Large intestine (tissue), 12 donors: Measurements from ENCODE around the gene LILRA6. TPM values are rescaled to one million over a fixed set of nuclear protein-coding genes. Genes with fewer than 3 reads are reported as not detected.
"Not testable (repeated sequence)": the region's sequence is repeated elsewhere in the genome, so short reads cannot be mapped to it uniquely, and the experiment has no call there.

Experiments
- DNase-seq, 2 donors: peaks; one replicate each; pipeline versions ENCODE4 v3.0.0 to v3.0.0-alpha.2; 2013
- H3K27ac ChIP-seq: one replicate; pipeline ENCODE4 v1.5.1; 2013; ENCODE audit warnings: low read length
- H3K27me3 ChIP-seq: 2 replicates; pipeline ENCODE4 v1.6.1; 2013; ENCODE audit warnings: low read length; ENCODE audit not compliant: control insufficient read depth, insufficient read depth
- H3K36me3 ChIP-seq: 2 replicates; pipeline ENCODE4 v1.6.1; 2013; ENCODE audit warnings: low read length; ENCODE audit not compliant: control insufficient read depth, insufficient read depth
- H3K4me1 ChIP-seq: one replicate; pipeline ENCODE4 v1.6.1; 2013; ENCODE audit warnings: low read length; ENCODE audit not compliant: control insufficient read depth, insufficient read depth
- H3K4me3 ChIP-seq: one replicate; pipeline ENCODE4 v1.5.1; 2013; ENCODE audit warnings: low read length
- H3K9me3 ChIP-seq: one replicate; pipeline ENCODE4 v1.6.1; 2013; ENCODE audit warnings: mild to moderate bottlenecking, low read depth, low read length, moderate library complexity; ENCODE audit not compliant: control insufficient read depth
- WGBS: methylation state at CpG from one replicate; pipeline ENCODE4 v1.1.5; 2013; ENCODE audit warnings: low lambda C conversion rate; ENCODE audit not compliant: insufficient coverage; 5-methylcytosine and 5-hydroxymethylcytosine counted together
- long read RNA-seq, 11 donors: transcript quantifications; one replicate each; lab custom pipeline, GENCODE V29; 2026
- polyA plus RNA-seq: library from polyadenylated mRNA; unstranded; fragments of 120-200 nt; gene quantifications from one replicate; pipeline ENCODE4 v1.2.1, GENCODE V29; 2013

Gene LILRA6
- polyA plus RNA-seq = 0.73 TPM
- long read RNA-seq, donor 1 = 0 reads
- long read RNA-seq, donor 2 = 0 reads
- long read RNA-seq, donor 3 = 0 reads
- long read RNA-seq, donor 4 = 0 reads
- long read RNA-seq, donor 5 = 0 reads
- long read RNA-seq, donor 6 = 0 reads
- long read RNA-seq, donor 7 = 0 reads
- long read RNA-seq, donor 8 = 0 reads
- long read RNA-seq, donor 9 = 0 reads
- long read RNA-seq, donor 10 = 0 reads
- long read RNA-seq, donor 11 = 0 reads

DNA sequence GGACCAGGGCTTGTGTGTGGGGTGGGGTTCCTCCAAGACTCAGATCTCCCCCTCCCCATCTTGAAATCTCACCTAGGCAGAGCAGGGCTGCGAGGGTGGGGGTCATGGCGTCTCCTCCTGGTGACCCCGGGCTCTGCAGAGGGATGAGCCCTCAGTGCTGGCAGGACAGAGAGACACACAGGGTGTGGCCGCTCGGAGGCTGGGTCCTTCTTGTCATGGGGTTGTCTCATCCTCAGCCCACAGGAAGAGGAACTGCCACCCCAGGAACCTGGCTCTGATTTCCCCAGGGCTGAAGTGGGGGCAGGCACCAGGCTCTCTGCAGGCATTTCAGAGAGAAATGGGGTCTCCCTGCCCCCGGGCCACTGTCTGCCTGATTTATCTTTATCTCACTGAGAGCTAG lies at the start of gene LILRA6:
LILRA6 (minus strand) TSS at position 145 of the 400 bp plus-strand sequence.
- not testable (repeated sequence) for DNase-seq, H3K27me3 ChIP-seq, H3K27ac ChIP-seq, H3K36me3 ChIP-seq, H3K9me3 ChIP-seq, H3K4me1 ChIP-seq, H3K4me3 ChIP-seq
- whole genome bisulfite sequencing = no CpG with 5 or more reads among the region's 6 CpGs

DNA sequence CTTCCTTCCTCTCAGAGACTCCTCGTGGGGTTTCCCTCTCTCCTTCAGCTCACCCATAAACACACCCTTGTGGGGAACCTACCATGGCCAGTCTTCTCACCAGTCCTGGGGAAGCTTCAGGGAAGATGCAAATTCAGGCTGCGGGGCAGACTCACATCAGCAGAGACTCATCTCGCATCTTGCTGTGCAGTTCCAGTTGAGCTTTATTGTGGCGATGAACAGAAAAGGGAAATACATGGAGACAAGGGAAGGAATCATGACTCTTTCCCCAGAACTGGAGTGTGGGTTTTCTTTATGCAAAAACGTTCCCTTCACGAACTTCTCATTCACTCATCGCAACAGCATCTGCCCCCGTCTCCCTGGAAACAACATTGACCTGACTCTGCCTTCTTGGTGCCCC lies 46.6 kb upstream of the LILRA6 start:
- not testable (repeated sequence) for H3K4me1 ChIP-seq, H3K27me3 ChIP-seq, H3K36me3 ChIP-seq, H3K4me3 ChIP-seq, H3K27ac ChIP-seq, DNase-seq, H3K9me3 ChIP-seq
- WGBS = no CpG with 5 or more reads among the region's 8 CpGs

DNA sequence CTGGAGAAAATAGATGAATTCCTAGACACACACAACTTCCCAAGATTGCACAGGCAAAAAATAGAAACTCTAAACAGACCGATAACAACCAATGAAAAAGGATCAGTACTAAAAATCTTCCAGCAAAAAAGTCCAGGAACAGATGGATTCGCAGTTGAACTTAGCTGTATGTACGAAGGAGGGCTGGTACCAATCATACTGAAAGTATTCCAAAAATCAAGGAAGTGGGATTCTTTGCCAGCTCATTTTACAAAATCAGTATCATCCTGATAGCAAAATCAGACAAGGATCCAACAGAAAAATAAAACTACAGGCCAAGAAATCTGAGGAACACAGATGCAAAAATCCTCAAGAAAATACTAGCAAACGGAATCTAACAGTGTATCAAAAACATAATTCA lies 44.9 kb upstream of the LILRA6 start:
- WGBS = no CpG with 5 or more reads among the region's 4 CpGs
- Histone ChIP-seq H3K36me3 (no peaks in the 10 kb centered on the region), H3K27me3 (no peaks in the 10 kb centered on the region), H3K4me1 (no peaks in the 10 kb centered on the region), H3K9me3 (no peaks in the 10 kb centered on the region), H3K4me3 (no peak overlapping the region), H3K27ac (no peak overlapping the region)
- no peak for DNase-seq

DNA sequence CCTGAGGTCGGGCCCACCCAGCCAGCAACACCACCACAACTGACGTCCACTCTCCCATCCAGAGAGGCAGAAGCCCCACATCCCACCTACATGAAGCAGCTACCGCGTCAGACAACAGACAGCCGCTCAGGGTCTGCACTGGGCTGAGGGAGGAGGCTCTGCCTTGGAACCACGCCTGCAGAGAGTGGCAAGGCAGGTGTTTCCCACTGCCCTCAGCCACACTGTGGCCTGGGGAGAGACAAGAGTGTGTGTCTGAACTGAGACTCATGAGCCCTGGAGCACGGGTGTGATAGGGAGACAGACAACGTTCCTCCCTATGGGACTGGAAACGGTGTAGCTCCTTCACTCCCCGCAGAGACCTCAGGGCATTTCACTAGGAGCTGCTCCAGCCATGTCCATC lies 43.7 kb upstream of the LILRA6 start:
- H3K4me3 ChIP-seq, H3K36me3 ChIP-seq, H3K9me3 ChIP-seq, DNase-seq, H3K27ac ChIP-seq, H3K4me1 ChIP-seq, H3K27me3 ChIP-seq: not testable (repeated sequence)
- WGBS = no CpG with 5 or more reads among the region's 10 CpGs

DNA sequence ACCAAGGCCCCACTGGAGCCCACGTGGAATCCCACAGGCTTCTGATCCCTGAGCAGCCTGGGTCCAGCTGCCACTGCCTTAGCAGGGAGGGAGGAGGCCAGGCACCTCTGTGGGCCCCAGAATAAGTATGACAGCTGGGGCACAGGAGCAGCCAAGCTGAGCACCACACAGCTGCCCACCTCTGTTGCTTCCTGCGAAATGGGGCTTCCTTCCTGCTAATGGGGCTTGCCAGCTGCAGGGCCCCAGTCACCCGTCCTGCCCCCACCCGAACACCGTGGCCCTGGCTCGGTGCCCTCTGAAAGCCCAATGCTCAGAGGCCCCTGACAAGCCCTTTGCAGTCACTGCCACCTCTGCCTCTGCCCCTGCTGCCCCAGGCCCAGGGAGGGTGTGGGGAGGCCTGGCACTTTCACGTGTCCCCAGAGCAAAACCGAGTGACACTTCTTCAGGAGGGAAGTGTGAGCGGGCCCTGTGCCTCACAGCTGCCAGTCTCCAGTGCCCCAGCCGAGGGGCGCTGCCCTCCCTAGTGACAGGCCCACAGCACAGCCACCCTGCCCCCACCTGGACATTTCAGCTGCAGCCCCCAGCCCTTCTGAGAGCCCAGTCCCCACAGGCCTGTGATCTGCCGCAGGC lies 43.0 kb upstream of the LILRA6 start:
- not testable (repeated sequence) for DNase-seq, H3K4me1 ChIP-seq, H3K27me3 ChIP-seq, H3K9me3 ChIP-seq, H3K4me3 ChIP-seq, H3K27ac ChIP-seq, H3K36me3 ChIP-seq
- no CpG with 5 or more reads among the region's 12 CpGs for WGBS

DNA sequence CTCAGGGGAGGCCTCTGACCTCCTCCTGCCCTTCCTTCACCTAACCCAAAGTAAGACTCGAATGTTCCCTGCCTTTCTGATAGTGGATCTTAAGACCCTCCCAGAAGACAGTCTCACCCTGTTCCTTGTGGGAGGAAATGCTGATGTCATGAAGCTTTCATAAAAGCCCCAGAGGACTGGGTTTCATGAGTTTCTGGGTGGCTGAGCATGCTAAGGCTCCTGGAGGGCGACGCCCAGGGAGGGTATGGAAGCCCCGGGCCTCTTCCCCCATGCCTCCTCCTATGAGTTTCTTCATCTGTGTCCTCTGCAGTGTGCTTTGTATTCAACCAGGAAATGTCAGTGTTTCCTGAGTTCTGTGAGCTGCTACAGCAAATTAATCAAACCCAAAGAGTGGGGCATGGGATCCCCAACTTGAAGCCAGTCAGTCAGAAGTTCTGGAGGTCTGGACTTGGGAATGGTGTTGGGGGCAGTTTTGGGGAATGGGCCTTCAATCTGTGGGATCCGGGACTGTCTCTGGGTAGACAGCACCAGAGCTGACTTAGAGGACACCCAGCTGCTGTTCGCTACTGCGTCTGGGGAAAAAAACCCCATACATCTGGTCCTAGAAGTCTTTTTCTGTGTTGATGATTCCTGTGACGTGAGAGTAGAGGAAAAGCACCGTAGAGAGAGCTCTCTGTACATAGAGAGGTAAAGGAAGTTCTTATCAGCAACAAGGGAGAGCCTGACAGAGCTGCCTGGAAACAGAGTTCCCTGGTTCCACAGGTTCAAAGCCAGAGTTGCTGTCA lies 40.3 kb upstream of the LILRA6 start:
- no CpG with 5 or more reads among the region's 9 CpGs for WGBS
- Histone ChIP-seq H3K9me3 (no peaks in the 10 kb centered on the region), H3K4me1 (no peaks in the 10 kb centered on the region), H3K36me3 (no peaks in the 10 kb centered on the region), H3K27me3 (no peaks in the 10 kb centered on the region), H3K4me3 (no peak overlapping the region), H3K27ac (no peak overlapping the region)
- DNase-seq = no peak

DNA sequence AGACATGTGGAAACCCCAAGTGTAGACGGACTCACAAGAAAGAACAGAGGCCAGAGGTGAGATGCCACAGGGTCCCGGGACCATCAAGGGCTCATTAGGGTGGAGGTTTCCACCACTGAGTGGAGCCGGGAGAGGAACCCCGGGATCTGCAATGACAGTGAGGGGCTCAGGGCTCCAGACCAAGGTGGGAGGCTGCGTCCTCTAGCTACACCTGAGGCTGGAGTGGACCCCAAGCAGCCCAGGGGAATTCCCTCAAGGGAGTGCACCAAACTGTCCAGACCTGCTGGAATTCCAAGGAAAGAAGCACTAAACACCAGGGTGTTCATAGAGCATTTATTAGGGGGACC lies 39.1 kb upstream of the LILRA6 start:
- not testable (repeated sequence) for H3K9me3 ChIP-seq, DNase-seq, H3K36me3 ChIP-seq, H3K27me3 ChIP-seq, H3K27ac ChIP-seq, H3K4me1 ChIP-seq, H3K4me3 ChIP-seq
- no CpG with 5 or more reads among the region's 5 CpGs for WGBS

DNA sequence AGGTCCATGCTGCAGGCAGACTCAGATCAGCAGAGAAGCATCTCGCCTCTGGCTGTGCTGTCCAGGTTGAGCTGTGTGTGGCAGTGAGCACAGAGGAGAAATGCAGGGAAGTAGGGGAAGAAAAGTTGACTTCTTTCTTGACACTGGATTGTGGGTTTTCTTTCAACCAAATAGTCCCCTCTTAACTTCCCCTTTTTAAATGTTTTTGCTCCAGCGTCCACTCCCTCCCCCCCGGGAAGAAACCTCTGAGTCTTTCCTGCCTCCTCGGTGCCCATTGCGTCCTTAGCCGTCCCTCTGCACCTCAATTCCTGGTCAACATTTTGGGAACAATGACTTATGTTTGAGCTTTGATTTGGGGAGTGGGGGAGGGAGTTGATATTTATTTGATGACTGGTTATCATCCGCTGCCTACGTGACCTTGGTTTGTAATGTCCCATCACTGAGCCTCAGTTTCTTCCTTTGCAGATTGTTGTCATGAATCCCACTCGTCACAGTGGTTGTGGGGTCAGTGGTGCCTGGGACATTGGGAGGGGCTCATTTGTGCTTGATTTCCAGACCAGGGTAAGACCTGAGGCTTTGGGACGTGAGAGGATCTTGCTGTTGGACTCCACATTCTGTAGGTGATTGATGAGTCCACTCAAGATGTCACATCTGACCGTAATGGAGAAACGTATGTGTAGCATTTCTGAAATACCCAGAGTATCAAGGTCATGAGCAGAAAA lies 38.6 kb upstream of the LILRA6 start, which contains the start of gene LILRB2:
LILRB2 (minus strand) TSS at position 104 of the 722 bp plus-strand sequence. CDS start 614 bp downstream, outside the sequence.
- H3K4me1 ChIP-seq = no peaks in the 10 kb centered on the region
- WGBS = 76% methylated on average over 2 of the region's 12 CpGs
- no peaks in the 10 kb centered on the region for H3K27me3 ChIP-seq
- DNase-seq = no peak
- H3K9me3 ChIP-seq = no peaks in the 10 kb centered on the region
- no peak within 1 kb of the TSS for H3K4me3 ChIP-seq
- no peak within 1 kb of the TSS for H3K27ac ChIP-seq
- no peaks in the 10 kb centered on the region for H3K36me3 ChIP-seq

DNA sequence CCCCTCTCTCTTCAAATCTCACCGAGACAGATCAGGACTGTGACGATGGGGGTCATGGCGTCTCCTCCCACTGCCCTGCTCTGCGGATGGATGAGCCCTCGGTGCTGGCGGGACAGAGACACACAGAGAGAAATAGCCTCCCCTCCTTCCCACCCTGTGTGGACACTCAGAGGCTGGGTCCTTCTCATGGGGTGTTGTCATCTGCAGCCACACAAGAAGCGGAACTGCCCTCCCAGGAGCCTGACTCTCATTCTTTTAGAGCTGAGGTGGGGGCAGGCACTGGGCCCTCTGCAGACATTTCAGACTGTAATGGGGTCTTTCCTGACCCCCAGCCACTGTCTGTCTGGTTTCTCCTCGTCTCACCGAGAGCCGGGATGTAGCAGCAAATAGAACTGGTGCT lies 37.9 kb upstream of the LILRA6 start:
- H3K9me3 ChIP-seq, H3K4me3 ChIP-seq, H3K27me3 ChIP-seq, DNase-seq, H3K4me1 ChIP-seq, H3K36me3 ChIP-seq, H3K27ac ChIP-seq: not testable (repeated sequence)
- no CpG with 5 or more reads among the region's 10 CpGs for whole genome bisulfite sequencing

DNA sequence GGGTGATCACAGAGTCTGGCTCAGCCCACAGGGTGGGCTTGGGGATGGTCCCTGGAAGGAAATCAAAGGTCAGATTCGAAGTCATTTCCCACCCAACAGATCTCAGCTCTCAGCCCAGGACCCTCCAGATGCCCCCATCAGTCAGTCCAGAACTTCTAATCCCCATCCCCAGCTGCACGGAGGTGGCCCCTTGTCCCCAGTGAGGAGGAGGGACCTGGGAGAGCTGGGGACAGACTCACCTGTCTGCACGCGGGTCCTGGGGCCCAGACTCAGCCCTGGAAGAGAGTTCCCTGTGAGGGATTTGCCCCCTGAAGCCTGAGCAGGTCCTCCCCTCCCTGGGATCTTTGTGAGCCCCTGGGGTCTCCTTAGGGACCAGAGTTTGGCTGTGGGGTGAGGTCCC lies 37.4 kb upstream of the LILRA6 start:
- H3K4me1 ChIP-seq, H3K27me3 ChIP-seq, H3K9me3 ChIP-seq, H3K4me3 ChIP-seq, DNase-seq, H3K36me3 ChIP-seq, H3K27ac ChIP-seq: not testable (repeated sequence)
- no CpG with 5 or more reads among the region's 4 CpGs for WGBS
